Keratinocyte (primary cell): ENCODE results near the gene HYAL4.

Source experiments
- EZH2 ChIP-seq: IDR thresholded peaks from one replicate; pipeline ENCODE4 v1.6.1; 2012; ENCODE audit warnings: inconsistent platforms, mild to moderate bottlenecking, low read length, moderate library complexity
- TF ChIP-seq, protein P1 (sequence below), 3 experiments: IDR thresholded peaks in 1 of 3; conservative IDR thresholded peaks in 1 of 3; optimal IDR thresholded peaks in 1 of 3; 2 replicates in 2 of 3; 3 replicates in 1 of 3; pipeline versions ENCODE3 to v1.5.1; 2011; ENCODE audit warnings: low read length in 3 of 3, mild to moderate bottlenecking in 3 of 3, moderate library complexity in 2 of 3, control low read depth in 1 of 3, inconsistent platforms in 1 of 3; ENCODE audit not compliant: insufficient read depth in 2 of 3; ENCODE audit errors: extremely low read depth in 1 of 3

DNA sequence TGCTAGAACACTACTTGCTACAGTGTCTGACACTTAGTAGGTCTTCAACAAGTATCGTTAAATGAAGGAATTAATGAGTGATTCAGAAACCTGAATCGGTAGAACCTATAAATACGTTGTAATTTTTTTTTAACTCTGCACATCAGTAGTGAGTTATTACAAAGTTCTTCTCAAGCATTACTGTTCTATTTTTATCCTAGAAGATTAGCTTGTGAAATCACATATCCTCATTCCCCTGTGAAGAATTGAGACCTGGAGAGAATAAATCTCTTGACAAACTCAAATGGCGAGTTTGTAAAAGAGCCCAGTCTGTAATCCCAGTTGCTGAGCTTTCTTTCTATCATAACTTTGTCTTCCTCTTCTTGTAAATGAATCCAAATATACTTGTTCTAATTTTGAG, 34.7 kb downstream of the HYAL4 start:
- TF ChIP-seq, protein P1, sequence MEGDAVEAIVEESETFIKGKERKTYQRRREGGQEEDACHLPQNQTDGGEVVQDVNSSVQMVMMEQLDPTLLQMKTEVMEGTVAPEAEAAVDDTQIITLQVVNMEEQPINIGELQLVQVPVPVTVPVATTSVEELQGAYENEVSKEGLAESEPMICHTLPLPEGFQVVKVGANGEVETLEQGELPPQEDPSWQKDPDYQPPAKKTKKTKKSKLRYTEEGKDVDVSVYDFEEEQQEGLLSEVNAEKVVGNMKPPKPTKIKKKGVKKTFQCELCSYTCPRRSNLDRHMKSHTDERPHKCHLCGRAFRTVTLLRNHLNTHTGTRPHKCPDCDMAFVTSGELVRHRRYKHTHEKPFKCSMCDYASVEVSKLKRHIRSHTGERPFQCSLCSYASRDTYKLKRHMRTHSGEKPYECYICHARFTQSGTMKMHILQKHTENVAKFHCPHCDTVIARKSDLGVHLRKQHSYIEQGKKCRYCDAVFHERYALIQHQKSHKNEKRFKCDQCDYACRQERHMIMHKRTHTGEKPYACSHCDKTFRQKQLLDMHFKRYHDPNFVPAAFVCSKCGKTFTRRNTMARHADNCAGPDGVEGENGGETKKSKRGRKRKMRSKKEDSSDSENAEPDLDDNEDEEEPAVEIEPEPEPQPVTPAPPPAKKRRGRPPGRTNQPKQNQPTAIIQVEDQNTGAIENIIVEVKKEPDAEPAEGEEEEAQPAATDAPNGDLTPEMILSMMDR (optimal IDR thresholded peaks at IDR 0.05 in 1 of 3, IDR thresholded peaks at IDR 0.05 in 1 of 3, conservative IDR thresholded peaks at IDR 0.05 in 1 of 3; ENCODE audit: extremely low read depth in 1 of 3, insufficient read depth in 2 of 3, low read length in 3 of 3), result no peak
- no peak for TF ChIP-seq EZH2
